HFFc6 (cell line): ENCODE measurements around the gene RCN1. TPM values are rescaled to one million over a fixed set of nuclear protein-coding genes. Genes with fewer than 3 reads are reported as not detected.

Source experiments
- DNase-seq: peaks from one replicate; pipeline ENCODE4 v3.0.0-alpha.2; 2018
- H3K27ac Mint-ChIP-seq: 2 replicates; pipeline ENCODE4 v1.8.0; 2020; ENCODE audit warnings: mild to moderate bottlenecking, mixed read lengths
- H3K27me3 Mint-ChIP-seq: 2 replicates; pipeline ENCODE4 v1.8.0; 2021; ENCODE audit warnings: mild to moderate bottlenecking, moderate library complexity, mixed read lengths; ENCODE audit not compliant: insufficient read depth
- H3K36me3 Mint-ChIP-seq: 2 replicates; pipeline ENCODE4 v1.8.0; 2021; ENCODE audit warnings: low read depth, mixed read lengths
- H3K4me1 Mint-ChIP-seq: 2 replicates; pipeline ENCODE4 v1.8.0; 2020; ENCODE audit warnings: low read depth, mixed read lengths
- H3K4me3 Mint-ChIP-seq: 2 replicates; pipeline ENCODE4 v1.8.0; 2020; ENCODE audit warnings: mild to moderate bottlenecking, moderate library complexity, mixed read lengths
- H3K9me3 Mint-ChIP-seq: 2 replicates; pipeline ENCODE4 v1.8.0; 2020; ENCODE audit warnings: mild to moderate bottlenecking, mixed read lengths
- total RNA-seq, 6 experiments: library from RNA; stranded (reverse); fragmentation: NEBNext Ultra II Directional; extraction: Animal tissue kit (Norgen Biotek cat#: 25700); gene quantifications; 2 replicates in 1 of 6; 3 replicates in 5 of 6; pipeline ENCODE4 v1.2.3, GENCODE V29; 2021
- TF ChIP-seq, protein P1 (sequence below): fragments of 200-600 bp; sonication (generic); IDR thresholded peaks from 2 replicates; pipeline ENCODE4 v1.5.0; 2021; ENCODE audit warnings: antibody characterized with exemption, mild to moderate bottlenecking

The RCN1 gene
- total RNA-seq, 6 experiments from 2014 or later: 212 to 294 (median 264) TPM

DNA sequence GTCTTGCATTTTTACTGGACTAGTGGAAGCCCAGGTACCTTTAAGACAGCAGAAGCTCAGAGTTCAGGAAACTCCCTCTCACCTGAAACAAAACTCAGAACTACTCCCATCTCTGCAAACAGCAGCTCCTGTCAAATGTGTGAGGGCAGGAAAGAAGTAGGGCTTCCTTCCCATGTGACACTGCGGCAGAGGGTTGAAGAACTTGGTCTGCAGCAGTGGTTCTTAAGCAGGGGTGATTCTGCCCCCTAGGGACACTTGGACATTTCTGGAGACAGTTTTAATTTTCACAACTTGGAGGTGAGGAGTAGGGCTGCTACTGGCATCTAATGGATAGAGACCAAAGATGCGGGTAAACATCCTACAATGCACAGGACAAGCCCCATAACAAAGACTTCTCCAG, 63.4 kb downstream of the RCN1 start:
- DNase-seq: peak; percentile 43
- H3K9me3 Mint-ChIP-seq: no peaks in the 10 kb centered on the region
- H3K36me3 Mint-ChIP-seq: no peaks in the 10 kb centered on the region
- peaks cover 13% of the 10 kb centered on the region for H3K27me3 Mint-ChIP-seq
- no peak overlapping the region for H3K4me3 Mint-ChIP-seq
- peaks cover 6% of the 10 kb centered on the region for H3K4me1 Mint-ChIP-seq
- TF ChIP-seq, protein P1, sequence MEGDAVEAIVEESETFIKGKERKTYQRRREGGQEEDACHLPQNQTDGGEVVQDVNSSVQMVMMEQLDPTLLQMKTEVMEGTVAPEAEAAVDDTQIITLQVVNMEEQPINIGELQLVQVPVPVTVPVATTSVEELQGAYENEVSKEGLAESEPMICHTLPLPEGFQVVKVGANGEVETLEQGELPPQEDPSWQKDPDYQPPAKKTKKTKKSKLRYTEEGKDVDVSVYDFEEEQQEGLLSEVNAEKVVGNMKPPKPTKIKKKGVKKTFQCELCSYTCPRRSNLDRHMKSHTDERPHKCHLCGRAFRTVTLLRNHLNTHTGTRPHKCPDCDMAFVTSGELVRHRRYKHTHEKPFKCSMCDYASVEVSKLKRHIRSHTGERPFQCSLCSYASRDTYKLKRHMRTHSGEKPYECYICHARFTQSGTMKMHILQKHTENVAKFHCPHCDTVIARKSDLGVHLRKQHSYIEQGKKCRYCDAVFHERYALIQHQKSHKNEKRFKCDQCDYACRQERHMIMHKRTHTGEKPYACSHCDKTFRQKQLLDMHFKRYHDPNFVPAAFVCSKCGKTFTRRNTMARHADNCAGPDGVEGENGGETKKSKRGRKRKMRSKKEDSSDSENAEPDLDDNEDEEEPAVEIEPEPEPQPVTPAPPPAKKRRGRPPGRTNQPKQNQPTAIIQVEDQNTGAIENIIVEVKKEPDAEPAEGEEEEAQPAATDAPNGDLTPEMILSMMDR: peak; percentile 65; the same call in 1 of the 2 replicates
- H3K27ac Mint-ChIP-seq: no peak overlapping the region
